HEK293T (cell line): ENCODE data around the gene SRMS.
A peak's percentile ranks its signal among the peaks of the same experiment; 100 is the strongest.

ENCODE experiments used
- CTCF ChIA-PET: fragments of 350-600 bp; formaldehyde crosslinking; extraction: SDS; loops from one replicate; lab custom pipeline; 2021; ENCODE audit warnings: antibody characterized with exemption, inconsistent platforms; lab: Yijun Ruan, JAX
- POLR2A ChIA-PET: fragments of 350-600 bp; formaldehyde crosslinking; extraction: SDS; loops from one replicate; lab custom pipeline; 2020; ENCODE audit warnings: antibody characterized with exemption, inconsistent platforms; lab: Yijun Ruan, JAX
- DNase-seq: peaks from one replicate; pipeline ENCODE4 v3.0.0; 2012; ENCODE audit warnings: mixed read lengths; ENCODE audit errors: extremely low spot score
- ARNT ChIP-seq: fragments of 450-650 bp; IDR thresholded peaks from 2 replicates; pipeline ENCODE4 v1.6.1; 2017; ENCODE audit warnings: mild to moderate bottlenecking
- BHLHE40 ChIP-seq: fragments of 450-650 bp; IDR thresholded peaks from 2 replicates; pipeline ENCODE4 v1.6.1; 2016; ENCODE audit warnings: mild to moderate bottlenecking, moderate library complexity, borderline replicate concordance
- CTBP1 ChIP-seq: fragments of 450-650 bp; IDR thresholded peaks from 2 replicates; pipeline ENCODE4 v1.6.1; 2016; ENCODE audit warnings: borderline replicate concordance
- ELF4 ChIP-seq: fragments of 450-650 bp; IDR thresholded peaks from 2 replicates; pipeline ENCODE4 v1.6.1; 2017; ENCODE audit warnings: antibody characterized with exemption
- FOXA1 ChIP-seq: fragments of 450-650 bp; IDR thresholded peaks from 2 replicates; pipeline ENCODE4 v1.6.1; 2016; ENCODE audit warnings: mild to moderate bottlenecking
- FOXK2 ChIP-seq: fragments of 450-650 bp; IDR thresholded peaks from 2 replicates; pipeline ENCODE4 v1.6.1; 2016; ENCODE audit warnings: mild to moderate bottlenecking
- FOXM1 ChIP-seq: fragments of 450-650 bp; IDR thresholded peaks from 2 replicates; pipeline ENCODE4 v1.6.1; 2017; ENCODE audit warnings: mild to moderate bottlenecking, borderline replicate concordance
- HDGF ChIP-seq: fragments of 450-650 bp; IDR thresholded peaks from 2 replicates; pipeline ENCODE4 v1.6.1; 2017; ENCODE audit warnings: antibody characterized with exemption, borderline replicate concordance
- L3MBTL2 ChIP-seq: fragments of 450-650 bp; conservative IDR thresholded peaks from 2 replicates; pipeline ENCODE4 v1.6.1; 2016; ENCODE audit warnings: mild to moderate bottlenecking
- LEF1 ChIP-seq: fragments of 450-650 bp; IDR thresholded peaks from 2 replicates; pipeline ENCODE4 v1.6.1; 2017; ENCODE audit warnings: mild to moderate bottlenecking, borderline replicate concordance
- NFRKB ChIP-seq: fragments of 450-650 bp; IDR thresholded peaks from 2 replicates; pipeline ENCODE4 v1.6.1; 2016; ENCODE audit warnings: mild to moderate bottlenecking, moderate library complexity
- SP1 ChIP-seq: fragments of 450-650 bp; IDR thresholded peaks from 2 replicates; pipeline ENCODE4 v1.6.1; 2017
- SUZ12 ChIP-seq: fragments of 450-650 bp; IDR thresholded peaks from 2 replicates; pipeline ENCODE4 v1.6.1; 2016; ENCODE audit warnings: mild to moderate bottlenecking
- TARDBP ChIP-seq: fragments of 450-650 bp; IDR thresholded peaks from 2 replicates; pipeline ENCODE4 v1.6.1; 2016
- ZNF384 ChIP-seq: fragments of 450-650 bp; IDR thresholded peaks from 2 replicates; pipeline ENCODE4 v1.6.1; 2016
- TF ChIP-seq, protein P1 (sequence below): fragments of 450-650 bp; IDR thresholded peaks from 2 replicates; pipeline ENCODE4 v1.6.1; 2016

SRMS gene

DNA sequence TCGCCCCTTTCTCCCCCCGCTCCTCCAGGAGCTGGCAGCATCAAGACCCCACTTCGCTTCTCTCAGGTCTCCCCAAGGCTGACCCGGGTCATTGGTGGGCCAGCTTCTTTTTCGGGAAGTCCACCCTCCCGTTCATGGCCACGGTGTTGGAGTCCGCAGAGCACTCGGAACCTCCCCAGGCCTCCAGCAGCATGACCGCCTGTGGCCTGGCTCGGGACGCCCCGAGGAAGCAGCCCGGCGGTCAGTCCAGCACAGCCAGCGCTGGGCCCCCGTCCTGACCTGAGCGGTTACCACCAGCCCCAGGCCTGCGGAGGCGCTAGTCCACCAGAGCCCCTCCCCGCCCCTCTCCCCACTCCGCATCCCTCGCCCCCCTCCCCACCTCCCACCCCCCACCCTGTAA, 25.9 kb downstream of the SRMS start:
- DNase-seq = no peak
- TF ChIP-seq TARDBP (no peak), ARNT (no peak), FOXK2 (no peak), BHLHE40 (no peak), FOXM1 (no peak), SP1 (no peak), L3MBTL2 (no peak), FOXA1 (no peak), ELF4 (no peak), ZNF384 (no peak), SUZ12 (no peak), LEF1 (no peak), CTBP1 (no peak)
- TF ChIP-seq, protein P1, sequence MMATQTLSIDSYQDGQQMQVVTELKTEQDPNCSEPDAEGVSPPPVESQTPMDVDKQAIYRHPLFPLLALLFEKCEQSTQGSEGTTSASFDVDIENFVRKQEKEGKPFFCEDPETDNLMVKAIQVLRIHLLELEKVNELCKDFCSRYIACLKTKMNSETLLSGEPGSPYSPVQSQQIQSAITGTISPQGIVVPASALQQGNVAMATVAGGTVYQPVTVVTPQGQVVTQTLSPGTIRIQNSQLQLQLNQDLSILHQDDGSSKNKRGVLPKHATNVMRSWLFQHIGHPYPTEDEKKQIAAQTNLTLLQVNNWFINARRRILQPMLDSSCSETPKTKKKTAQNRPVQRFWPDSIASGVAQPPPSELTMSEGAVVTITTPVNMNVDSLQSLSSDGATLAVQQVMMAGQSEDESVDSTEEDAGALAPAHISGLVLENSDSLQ = no peak
- CTCF ChIA-PET = interaction anchor here (0.7 to 1.9 kb wide), 3 partner anchors 16 to 458 kb away, joined by 3 to 5 read pairs (median 5); partner anchors contain the start of genes PTK6 and SAMD10
- POLR2A ChIA-PET = interaction anchor here (0.6 to 3.0 kb wide), 14 partner anchors 9 to 136 kb away, joined by 3 to 26 read pairs (median 4); partner anchors contain the start of genes HELZ2 and RTEL1

DNA sequence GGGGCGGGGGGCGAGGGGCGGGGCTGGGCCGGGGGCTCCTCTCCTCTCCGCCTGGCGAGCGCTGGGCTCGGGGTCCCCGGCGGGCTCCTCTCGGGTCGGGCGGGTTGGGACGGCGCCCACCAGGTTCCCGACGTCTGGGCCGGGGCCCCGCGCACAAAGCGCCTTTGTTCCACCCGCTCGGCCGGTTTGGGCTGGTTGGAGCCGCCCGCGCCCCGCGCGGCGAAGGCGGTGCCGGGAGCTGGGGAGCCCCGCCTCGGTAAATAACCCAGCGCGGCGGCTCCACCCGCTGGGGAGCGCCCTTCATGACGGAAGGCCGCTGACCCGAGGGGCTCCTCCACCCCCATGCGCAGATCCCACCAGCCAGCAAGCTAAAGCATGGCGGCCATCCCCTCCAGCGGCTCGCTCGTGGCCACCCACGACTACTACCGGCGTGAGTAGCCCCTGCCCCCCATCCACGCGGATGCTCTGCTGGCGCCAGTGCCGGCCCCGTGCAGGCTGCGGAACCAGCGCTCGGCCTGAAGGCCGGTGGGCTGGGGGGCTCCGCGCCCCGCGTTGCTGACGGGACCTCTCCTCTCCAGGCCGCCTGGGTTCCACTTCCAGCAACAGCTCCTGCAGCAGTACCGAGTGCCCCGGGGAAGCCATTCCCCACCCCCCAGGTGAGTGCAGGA, 26.5 kb downstream of the SRMS start:
- no peak for DNase-seq
- POLR2A ChIA-PET = interaction anchor here (0.6 to 3.0 kb wide), 17 partner anchors 10 to 458 kb away, joined by 3 to 26 read pairs (median 4); partner anchors contain the start of genes RTEL1, SAMD10 and SRMS
- CTCF ChIA-PET = interaction anchor here (0.7 to 1.9 kb wide), 4 partner anchors 16 to 458 kb away, joined by 3 to 5 read pairs (median 4); partner anchors contain the start of genes PTK6 and SAMD10
- no peak for TF ChIP-seq BHLHE40
- TF ChIP-seq HDGF = no peak
- TF ChIP-seq SUZ12 = no peak
- TF ChIP-seq FOXK2 = no peak
- no peak for TF ChIP-seq TARDBP
- no peak for TF ChIP-seq FOXM1
- TF ChIP-seq ZNF384 = no peak
- no peak for TF ChIP-seq NFRKB
- no peak for TF ChIP-seq SP1
- TF ChIP-seq CTBP1 = no peak
- TF ChIP-seq FOXA1 = no peak
- TF ChIP-seq ELF4 = no peak

DNA sequence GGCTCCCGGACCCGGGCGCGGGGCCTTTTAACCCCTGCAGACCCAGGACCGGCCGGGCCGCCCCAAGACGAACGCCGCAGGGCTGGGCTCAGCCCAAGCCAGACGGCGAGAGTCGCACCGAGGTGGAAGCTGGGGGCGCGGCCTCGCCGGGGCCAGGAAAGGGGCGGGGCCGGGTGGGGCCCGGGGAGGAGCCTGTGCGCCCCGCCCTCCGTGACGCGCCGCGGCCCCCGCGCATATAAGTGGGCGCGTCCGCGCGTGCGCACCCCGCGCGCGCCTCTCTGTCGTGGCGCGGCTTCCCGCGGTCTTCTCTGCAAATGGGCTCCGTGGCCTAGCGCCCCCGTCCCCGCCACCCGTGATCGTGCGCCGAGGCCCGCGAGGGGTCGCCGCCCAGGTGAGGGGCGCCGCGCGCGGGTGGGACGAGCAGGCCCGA, 27.0 kb downstream of the SRMS start, which contains the start of gene PPDPF:
Gene PPDPF (plus strand): TSS at position 262 of the 430 bp plus-strand sequence. CDS start 544 bp downstream, outside the sequence.
- DNase-seq = peak; percentile 98
- CTCF ChIA-PET = interaction anchor here (1.2 to 1.9 kb wide), 3 partner anchors 17 to 53 kb away, joined by 4 to 5 read pairs (median 5); partner anchors contain the start of gene PTK6
- POLR2A ChIA-PET = interaction anchor here (0.6 to 3.0 kb wide), 14 partner anchors 10 to 459 kb away, joined by 3 to 26 read pairs (median 4); partner anchors contain the start of genes RTEL1, SAMD10 and SRMS
- TF ChIP-seq LEF1 = no peak
- no peak for TF ChIP-seq ARNT
- no peak for TF ChIP-seq FOXM1
- TF ChIP-seq SUZ12 = no peak
- TF ChIP-seq L3MBTL2 = no peak
- no peak for TF ChIP-seq BHLHE40
- TF ChIP-seq TARDBP = no peak; the same call in 1 of the 2 replicates
- TF ChIP-seq FOXA1 = no peak

DNA sequence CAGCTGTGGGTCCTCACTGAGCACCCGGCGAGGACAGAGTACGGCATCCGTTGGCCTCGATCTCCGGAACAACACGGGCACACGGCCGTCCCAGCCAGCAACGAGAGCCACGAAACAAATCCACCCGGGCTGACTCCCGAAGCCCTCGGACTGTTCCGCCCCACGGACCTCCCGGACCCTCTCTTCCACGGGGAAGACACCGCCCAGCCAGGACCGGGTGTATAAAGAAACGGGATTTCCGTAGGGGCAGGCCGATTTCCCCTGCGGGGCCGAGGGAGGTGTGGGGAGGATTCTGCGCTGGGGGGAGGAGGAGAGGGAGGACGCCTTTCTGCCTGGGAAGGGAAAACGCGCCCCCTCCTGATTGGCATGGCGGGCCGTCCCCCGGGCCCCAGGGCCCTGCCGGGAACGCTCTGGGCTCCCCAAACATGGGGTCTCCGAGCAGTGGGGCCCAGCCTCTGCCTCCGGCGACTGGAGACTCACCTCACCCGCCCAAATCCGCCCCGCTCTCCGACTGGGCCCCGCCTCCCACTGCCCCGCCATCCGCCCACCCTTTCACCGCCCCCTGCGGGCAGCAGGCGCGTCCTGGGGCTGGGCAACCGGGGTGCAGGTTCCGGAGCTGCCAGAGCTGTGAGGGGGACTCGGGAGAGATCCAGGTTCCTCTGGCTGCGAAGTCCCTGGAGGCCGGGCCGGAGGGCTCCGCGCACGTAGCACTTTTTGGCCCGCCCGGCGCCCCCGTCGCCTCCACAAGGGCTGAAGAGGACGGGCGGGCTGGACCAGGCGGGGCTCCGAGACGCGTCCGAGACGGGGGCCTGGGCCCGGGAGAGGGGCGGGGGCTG, 27.7 kb downstream of the SRMS start:
- POLR2A ChIA-PET = interaction anchor here (0.9 to 3.0 kb wide), 6 partner anchors 11 to 460 kb away, joined by 3 to 26 read pairs (median 4); partner anchors contain the start of genes SAMD10 and SRMS
- TF ChIP-seq LEF1 (no peak), CTBP1 (no peak), L3MBTL2 (peak; percentile 29; the same call in 1 of the 2 replicates), BHLHE40 (no peak), HDGF (no peak), FOXA1 (no peak), ELF4 (no peak), FOXK2 (no peak)
- CTCF ChIA-PET = interaction anchor here (0.9 to 1.9 kb wide), 4 partner anchors 17 to 53 kb away, joined by 3 to 5 read pairs (median 4); partner anchors contain the start of gene PTK6
- peak; percentile 62 for DNase-seq

DNA sequence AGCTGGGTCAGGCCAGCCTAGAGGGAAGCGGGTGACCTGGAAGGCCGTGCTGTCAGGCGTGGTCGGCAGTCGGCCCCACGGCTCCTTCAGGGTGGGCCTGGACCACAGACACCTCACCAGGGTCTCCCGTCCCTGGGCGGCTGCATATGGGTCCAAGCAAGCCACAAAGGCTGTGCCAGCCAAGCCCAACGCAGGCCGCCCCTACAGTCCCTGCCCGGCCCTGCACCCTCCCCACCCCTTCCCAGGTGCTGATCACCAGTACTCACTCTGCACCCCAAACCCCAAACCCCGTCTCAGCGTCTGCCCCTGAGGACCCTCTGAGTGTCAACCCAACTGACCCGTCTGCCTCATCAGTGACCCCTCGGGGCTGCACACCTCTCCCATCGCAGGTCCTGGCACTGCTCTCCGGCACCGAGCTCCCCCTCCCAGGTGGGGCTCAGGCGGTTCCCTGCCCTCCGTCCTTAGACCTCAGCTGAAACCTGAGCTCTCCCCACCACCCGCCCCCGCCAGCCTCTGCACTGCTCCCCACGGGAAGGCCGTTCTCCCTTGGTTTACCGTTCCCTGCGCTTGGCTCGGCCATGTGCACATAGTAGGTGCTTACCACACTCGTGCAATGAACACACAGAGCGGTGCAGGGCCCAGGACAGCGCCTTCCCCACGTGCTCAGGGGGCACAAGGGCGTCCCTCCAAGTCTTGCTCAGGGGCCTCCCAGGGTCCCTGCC, 28.4 kb downstream of the SRMS start:
- POLR2A ChIA-PET = interaction anchor here (2.2 kb wide), 1 partner anchor 12 kb away, joined by 8 read pairs; no protein-coding TSS in a partner anchor
- TF ChIP-seq SP1 (no peak), L3MBTL2 (0 out of 2 replicates have a peak, but pooled peaks have one; percentile 30)
- CTCF ChIA-PET = interaction anchor here (0.9 kb wide), 1 partner anchor 22 kb away, joined by 3 read pairs; no protein-coding TSS in a partner anchor
- no peak for DNase-seq
